Bronchial epithelial cell (primary cell): ENCODE results near the gene CSF1. TPM values are rescaled to one million over a fixed set of nuclear protein-coding genes. Genes with fewer than 3 reads are reported as not detected.
A peak's percentile ranks its signal among the peaks of the same experiment; 100 is the strongest.

ENCODE experiments used
- DNase-seq: peaks from one replicate; pipeline ENCODE4 v3.0.0-alpha.2; 2010; ENCODE audit warnings: low read depth
- FAIRE-seq: peaks from 2 replicates; lab custom pipeline; 2011; peaks lifted over from hg19 to GRCh38; lab: Jason Lieb, UNC
- H3K27me3 ChIP-seq: 2 replicates; pipeline ENCODE4 v1.5.1; 2011; ENCODE audit warnings: low read length; ENCODE audit not compliant: control insufficient read depth, insufficient read depth
- H3K36me3 ChIP-seq: 2 replicates; pipeline ENCODE4 v1.5.1; 2011; ENCODE audit warnings: low read length; ENCODE audit not compliant: control insufficient read depth, insufficient read depth
- H3K4me3 ChIP-seq: 2 replicates; pipeline ENCODE4 v1.5.1; 2011; ENCODE audit warnings: mild to moderate bottlenecking, low read depth, low read length, control low read depth
- CTCF ChIP-seq: IDR thresholded peaks from 2 replicates; pipeline ENCODE4 v1.5.1; 2011; ENCODE audit warnings: mild to moderate bottlenecking, moderate library complexity, low read length, control low read depth, inconsistent platforms; ENCODE audit not compliant: insufficient read depth, severe bottlenecking
- total RNA-seq: library from RNA; depleted of rRNA; stranded (reverse); fragments of >200 nt; gene quantifications from 2 replicates; pipeline ENCODE4 v1.2.1, GENCODE V29; 2014

Gene CSF1
- total RNA-seq, 1 donor from 2014 or later: 1.1 TPM

- no peak for TF ChIP-seq CTCF
- no peak overlapping the region for H3K4me3 ChIP-seq
- H3K36me3 ChIP-seq: no peaks in the 10 kb centered on the region
- FAIRE-seq (no peak), DNase-seq (peak; percentile 61)
- H3K27me3 ChIP-seq: no peaks in the 10 kb centered on the region
Measured at GRCh38 chr1:109897259-109897955, 13.2 kb upstream of the CSF1 start.

- no peaks in the 10 kb centered on the region for H3K36me3 ChIP-seq
- FAIRE-seq (no peak), DNase-seq (no peak)
- no peak for TF ChIP-seq CTCF
- no peaks in the 10 kb centered on the region for H3K27me3 ChIP-seq
- H3K4me3 ChIP-seq: no peak overlapping the region
Measured at GRCh38 chr1:109898842-109899241, 11.8 kb upstream of the CSF1 start.

- H3K27me3 ChIP-seq: no peaks in the 10 kb centered on the region
- TF ChIP-seq CTCF: no peak
- no peak for FAIRE-seq
Measured at GRCh38 chr1:109901141-109901523, 9.5 kb upstream of the CSF1 start.

DNA sequence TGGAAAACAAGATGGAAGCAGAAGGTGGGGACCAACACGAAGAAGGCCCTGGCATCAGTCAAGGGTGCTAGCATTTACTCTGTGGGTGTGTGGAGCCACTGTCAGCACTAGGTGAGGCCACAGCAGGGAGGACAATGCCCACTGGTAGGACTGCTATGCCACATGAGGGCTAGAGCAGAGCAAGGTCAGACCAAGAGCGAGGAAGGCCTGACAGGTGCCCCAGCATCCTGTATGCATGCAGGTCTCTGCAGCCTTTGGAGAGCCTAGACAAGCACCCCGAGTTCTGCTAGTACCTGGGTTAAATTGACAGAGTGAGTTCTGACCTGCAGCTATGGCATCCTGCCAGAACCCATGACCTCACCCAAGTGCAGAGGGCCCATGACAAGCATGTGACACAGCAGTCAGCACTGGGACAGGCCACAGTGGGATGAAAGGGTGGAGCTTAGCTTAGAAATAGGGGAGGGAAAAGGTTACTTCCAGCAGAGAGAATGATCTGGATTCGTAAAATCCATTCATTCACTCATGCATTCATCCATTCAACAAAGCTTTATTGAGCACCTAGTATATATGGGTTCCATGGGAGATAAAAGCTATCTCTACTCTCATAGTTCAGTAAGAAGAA is 9.0 kb upstream of the CSF1 start:
- Histone ChIP-seq H3K4me3 (no peak overlapping the region), H3K27me3 (no peaks in the 10 kb centered on the region), H3K36me3 (no peaks in the 10 kb centered on the region)
- DNase-seq (peak; percentile 73), FAIRE-seq (no peak)
- no peak for TF ChIP-seq CTCF

More at GRCh38 chr1:109901141-109901523, 9.5 kb upstream of the CSF1 start:
- no peak for DNase-seq
- no peak overlapping the region for H3K4me3 ChIP-seq
- no peaks in the 10 kb centered on the region for H3K36me3 ChIP-seq

DNA sequence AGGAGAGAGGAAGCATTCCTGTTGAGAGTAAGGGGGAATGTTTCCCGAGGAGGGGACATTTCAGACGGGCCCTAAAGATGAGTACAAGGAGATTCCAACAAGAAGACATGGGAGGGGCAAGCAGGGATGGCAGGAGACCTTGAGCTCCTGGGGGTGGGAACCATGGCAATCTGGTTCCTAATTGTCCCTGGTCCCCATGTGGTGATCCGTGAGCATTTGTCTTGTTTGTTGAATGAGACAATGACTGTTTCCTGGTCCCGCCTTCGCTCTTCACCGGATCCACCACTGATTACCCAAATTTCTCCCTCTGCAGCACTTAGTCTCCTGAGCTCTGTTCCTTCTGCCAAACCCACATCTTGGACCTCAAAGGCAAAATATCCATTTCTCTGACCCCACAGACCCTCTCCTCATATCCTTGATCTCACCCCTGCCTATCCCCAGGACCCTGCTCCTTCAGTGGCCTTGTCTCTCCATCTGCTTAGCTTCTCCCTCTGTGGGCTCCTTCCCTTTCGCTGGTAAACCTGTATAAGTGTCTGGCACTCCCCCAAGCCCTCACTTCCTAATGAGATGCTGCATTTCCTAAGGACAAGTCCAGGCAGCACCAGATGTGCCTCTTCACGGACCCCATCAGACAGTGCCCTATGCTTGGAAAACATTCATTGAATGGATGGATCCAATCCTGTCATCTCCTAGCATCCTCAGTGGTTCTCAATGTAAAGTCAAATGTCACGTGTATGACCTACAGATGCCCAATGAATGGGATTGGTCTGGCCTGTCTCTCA is 8.3 kb upstream of the CSF1 start:
- FAIRE-seq: no peak
- H3K4me3 ChIP-seq: no peak overlapping the region
- no peaks in the 10 kb centered on the region for H3K36me3 ChIP-seq
- H3K27me3 ChIP-seq: no peaks in the 10 kb centered on the region
- no peak for TF ChIP-seq CTCF
- DNase-seq: peak; percentile 54
